ENCODE measurements around the gene LIFR.

GRCh38 chr5:38466424-38467189 is 89.8 kb downstream of the LIFR start:
- TF ChIP-seq, protein P1, sequence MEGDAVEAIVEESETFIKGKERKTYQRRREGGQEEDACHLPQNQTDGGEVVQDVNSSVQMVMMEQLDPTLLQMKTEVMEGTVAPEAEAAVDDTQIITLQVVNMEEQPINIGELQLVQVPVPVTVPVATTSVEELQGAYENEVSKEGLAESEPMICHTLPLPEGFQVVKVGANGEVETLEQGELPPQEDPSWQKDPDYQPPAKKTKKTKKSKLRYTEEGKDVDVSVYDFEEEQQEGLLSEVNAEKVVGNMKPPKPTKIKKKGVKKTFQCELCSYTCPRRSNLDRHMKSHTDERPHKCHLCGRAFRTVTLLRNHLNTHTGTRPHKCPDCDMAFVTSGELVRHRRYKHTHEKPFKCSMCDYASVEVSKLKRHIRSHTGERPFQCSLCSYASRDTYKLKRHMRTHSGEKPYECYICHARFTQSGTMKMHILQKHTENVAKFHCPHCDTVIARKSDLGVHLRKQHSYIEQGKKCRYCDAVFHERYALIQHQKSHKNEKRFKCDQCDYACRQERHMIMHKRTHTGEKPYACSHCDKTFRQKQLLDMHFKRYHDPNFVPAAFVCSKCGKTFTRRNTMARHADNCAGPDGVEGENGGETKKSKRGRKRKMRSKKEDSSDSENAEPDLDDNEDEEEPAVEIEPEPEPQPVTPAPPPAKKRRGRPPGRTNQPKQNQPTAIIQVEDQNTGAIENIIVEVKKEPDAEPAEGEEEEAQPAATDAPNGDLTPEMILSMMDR (IDR thresholded peaks at IDR 0.05 in 8 of 11, conservative IDR thresholded peaks at IDR 0.05 in 3 of 11) = no peak
- TF ChIP-seq POLR2AphosphoS5 (IDR thresholded peaks at IDR 0.05) = peak; percentile 80 to 88 (median 86)
